GM12864 (cell line): ENCODE measurements around the gene EPHX1.
"Not testable (repeated sequence)": the region's sequence is repeated elsewhere in the genome, so short reads cannot be mapped to it uniquely, and the experiment has no call there.

Experiments used
- DNase-seq: peaks from one replicate; pipeline ENCODE4 v3.0.0-alpha.2; 2011; ENCODE audit warnings: low read depth
- H3K4me3 ChIP-seq: 2 replicates; pipeline ENCODE4 v1.5.1; 2011; ENCODE audit warnings: mild to moderate bottlenecking, low read depth, low read length, control low read depth
- TF ChIP-seq, protein P1 (sequence below): IDR thresholded peaks from 2 replicates; pipeline ENCODE4 v1.5.1; 2011; ENCODE audit warnings: low read depth, mild to moderate bottlenecking, moderate library complexity, low read length, control low read depth, inconsistent platforms; ENCODE audit errors: missing control alignments

EPHX1 gene

DNA sequence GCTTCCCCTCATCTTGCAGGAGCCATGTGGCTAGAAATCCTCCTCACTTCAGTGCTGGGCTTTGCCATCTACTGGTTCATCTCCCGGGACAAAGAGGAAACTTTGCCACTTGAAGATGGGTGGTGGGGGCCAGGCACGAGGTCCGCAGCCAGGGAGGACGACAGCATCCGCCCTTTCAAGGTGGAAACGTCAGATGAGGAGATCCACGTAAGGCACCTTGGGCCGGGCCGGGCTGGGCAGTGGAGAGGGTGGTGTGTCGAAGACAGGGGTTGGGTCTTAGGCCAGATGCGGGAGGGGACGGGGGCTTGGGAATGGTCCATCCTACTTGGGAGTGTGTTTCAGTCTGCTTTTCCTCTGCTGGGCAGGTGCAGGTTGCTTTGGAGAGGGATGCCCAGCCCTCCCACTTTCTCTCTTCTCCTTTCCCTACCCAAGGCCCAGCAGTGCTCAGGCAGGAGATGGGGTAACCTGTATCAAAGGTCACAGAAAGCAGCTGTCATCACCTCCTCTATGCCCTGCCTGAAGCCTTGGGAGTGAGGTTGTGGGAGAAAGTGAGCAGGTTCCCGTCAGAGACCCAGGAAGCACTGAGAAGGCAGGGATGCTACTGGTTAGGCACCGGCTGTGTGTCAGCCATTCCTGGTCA is 18.9 kb downstream of the EPHX1 start:
- no peak overlapping the region for H3K4me3 ChIP-seq
- no peak for DNase-seq
- TF ChIP-seq, protein P1, sequence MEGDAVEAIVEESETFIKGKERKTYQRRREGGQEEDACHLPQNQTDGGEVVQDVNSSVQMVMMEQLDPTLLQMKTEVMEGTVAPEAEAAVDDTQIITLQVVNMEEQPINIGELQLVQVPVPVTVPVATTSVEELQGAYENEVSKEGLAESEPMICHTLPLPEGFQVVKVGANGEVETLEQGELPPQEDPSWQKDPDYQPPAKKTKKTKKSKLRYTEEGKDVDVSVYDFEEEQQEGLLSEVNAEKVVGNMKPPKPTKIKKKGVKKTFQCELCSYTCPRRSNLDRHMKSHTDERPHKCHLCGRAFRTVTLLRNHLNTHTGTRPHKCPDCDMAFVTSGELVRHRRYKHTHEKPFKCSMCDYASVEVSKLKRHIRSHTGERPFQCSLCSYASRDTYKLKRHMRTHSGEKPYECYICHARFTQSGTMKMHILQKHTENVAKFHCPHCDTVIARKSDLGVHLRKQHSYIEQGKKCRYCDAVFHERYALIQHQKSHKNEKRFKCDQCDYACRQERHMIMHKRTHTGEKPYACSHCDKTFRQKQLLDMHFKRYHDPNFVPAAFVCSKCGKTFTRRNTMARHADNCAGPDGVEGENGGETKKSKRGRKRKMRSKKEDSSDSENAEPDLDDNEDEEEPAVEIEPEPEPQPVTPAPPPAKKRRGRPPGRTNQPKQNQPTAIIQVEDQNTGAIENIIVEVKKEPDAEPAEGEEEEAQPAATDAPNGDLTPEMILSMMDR: no peak

DNA sequence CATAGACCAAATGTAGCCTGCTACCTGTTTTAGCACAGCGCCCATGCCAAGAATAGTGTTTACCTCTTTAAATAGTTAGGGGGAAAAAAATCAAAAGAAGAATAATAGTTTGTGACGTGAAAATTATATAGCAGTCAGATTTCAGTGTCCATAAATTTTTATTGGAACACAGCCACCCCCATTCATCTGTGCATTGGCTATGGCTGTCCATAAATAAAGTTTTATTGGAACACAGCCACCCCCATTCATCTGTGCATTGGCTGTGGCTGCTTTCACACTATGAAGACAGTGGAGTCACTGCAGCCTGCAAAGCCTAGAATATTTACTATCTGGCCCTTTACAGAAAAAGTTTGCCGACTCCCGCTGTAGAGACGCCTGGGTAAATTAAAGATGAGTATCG is 20.9 kb downstream of the EPHX1 start:
- DNase-seq: no peak
- TF ChIP-seq, protein P1: no peak

DNA sequence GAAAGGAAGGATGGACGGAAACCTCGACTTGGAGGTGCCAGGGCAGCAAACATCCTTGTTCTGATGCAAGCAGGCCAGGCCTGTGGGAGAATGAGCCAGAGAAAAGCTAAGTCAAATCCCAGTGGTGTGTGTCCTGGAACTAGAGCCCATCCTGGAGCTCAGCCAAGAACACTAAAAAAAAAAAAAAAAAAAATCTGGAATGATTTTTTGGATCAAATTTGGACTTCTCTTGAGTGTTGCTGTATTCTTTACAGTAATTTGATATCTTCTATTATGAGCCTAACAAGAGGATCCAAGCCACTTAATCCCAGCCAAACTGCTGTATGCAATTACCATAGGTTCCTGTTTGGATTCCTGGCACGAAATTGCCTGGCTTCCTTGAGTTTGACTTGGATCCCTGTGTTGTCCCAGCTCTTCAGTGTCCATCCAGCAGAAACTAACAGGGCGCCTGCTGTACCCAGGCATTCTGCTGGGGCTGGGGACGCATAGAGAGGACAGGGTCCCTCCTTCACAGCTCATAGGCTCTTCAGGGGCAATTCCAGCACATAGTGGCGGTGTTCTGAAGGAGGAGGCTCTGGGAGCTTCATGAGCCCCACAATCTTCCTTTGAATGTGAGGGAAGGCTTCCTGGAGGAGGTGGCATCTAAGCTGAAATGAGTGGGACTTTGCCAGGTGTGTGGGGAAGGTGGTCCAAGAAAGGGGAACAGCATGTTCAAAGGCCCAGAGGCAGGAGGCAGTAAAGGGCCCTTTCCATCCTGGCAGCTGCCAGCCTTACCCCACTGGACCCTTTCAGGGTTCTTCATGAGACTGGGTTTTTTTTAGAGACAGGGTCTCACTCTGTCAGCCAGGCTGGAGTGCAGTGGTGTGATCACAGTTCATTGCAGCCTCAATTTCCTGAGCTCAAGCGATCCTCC is 24.7 kb downstream of the EPHX1 start:
- TF ChIP-seq, protein P1: no peak
- DNase-seq: no peak
- no peak overlapping the region for H3K4me3 ChIP-seq

More for the DNA sequence above, 20.9 kb downstream of the EPHX1 start:
- no peak overlapping the region for H3K4me3 ChIP-seq

DNA sequence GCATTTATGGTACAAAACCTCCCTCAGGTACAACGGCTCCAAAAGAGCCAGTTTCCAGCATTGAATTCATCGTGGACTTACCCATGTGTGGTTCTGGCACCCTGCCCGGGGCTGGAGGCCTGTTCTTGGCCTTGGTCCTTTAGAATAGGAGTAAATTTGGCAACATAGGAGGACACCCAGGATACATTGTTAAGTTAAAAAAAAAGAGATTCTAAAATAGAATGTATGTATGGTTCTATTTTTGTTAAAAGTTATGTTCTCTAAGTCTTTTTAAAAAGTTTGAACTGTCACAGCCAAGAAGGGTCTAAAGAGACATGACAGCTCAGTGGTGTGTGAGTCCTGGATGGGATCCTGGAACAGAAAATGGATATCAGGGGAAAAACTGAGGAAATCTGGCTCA is 25.9 kb downstream of the EPHX1 start:
- DNase-seq: no peak
- TF ChIP-seq, protein P1: no peak
- H3K4me3 ChIP-seq: no peak overlapping the region

DNA sequence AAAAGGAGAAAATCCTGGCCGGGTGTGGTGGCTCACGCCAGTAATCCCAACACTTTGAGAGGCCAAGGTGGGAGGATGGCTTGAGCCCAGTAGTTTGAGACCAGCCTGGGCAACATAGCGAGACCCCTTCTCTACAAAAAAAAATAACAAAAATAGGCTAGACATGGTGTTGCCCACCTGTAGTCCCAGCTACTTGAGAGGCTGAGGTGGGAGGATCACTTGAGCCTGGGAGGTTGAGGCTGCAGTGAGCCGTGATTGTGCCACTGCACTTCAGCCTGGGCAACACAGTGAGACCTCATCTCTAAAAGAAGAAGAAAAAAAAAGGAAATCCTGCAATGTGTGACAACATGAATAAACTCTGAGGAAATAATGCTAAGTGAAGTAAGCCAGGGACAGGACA is 26.4 kb downstream of the EPHX1 start:
- H3K4me3 ChIP-seq, DNase-seq: not testable (repeated sequence)

DNA sequence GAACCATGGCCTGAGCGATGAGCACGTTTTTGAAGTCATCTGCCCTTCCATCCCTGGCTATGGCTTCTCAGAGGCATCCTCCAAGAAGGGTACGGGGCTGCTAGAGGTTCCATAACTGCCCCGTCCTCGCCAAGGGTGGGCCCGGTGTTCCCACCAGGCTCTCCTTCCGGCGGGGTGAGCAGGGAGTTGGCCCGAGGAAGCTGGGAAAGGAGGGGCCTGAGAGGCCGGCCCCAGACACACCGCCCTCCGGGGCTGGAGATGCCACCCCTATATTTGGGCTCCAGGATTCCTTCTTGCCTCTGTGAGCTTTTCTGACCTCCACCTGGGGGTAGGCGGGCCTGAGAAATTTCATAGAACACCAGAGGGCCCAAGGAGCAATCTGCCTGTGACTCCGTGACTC is 28.9 kb downstream of the EPHX1 start:
- H3K4me3 ChIP-seq: no peak overlapping the region
- no peak for DNase-seq
- TF ChIP-seq, protein P1: no peak

DNA sequence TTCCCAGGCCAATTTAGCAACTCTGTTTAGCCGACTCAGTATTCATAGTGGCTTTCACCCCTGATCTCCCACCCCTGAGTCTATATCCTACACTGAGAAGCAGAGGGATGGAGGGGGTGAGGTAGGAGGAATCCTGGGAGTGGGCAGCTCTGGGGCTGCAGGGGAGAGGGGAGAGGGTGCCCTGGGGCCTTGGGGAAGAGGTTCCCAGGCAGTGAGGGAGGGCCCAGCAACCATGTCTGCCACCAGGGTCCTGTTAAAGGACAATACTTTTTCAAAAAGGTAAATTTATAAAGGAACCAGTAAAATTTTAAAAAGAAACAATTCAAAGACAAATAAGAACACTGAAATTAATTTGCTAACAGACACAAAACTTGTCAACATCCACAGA is 30.3 kb downstream of the EPHX1 start:
- no peak overlapping the region for H3K4me3 ChIP-seq
- no peak for DNase-seq
- TF ChIP-seq, protein P1: no peak
